Right lung (tissue), 5 donors: Measurements from ENCODE around the gene FGF9. TPM values are rescaled to one million over a fixed set of nuclear protein-coding genes. Genes with fewer than 3 reads are reported as not detected.

Experiments
- DNase-seq, 2 donors: peaks; one replicate each; pipeline ENCODE4 v3.0.0-alpha.2; 2013
- polyA plus RNA-seq, 5 donors: library from polyadenylated mRNA; unstranded; fragments of 120-200 nt; gene quantifications; one replicate each; pipeline versions ENCODE4 v1.2.1 to v1.2.3, GENCODE V29; 2013; ENCODE audit warnings: inconsistent platforms in 1 of 5, low replicate concordance in 1 of 5; ENCODE audit not compliant: insufficient read length in 5 of 5, insufficient read depth in 1 of 5

Gene FGF9
- polyA plus RNA-seq, 5 donors: 14.1 to 34.5 (median 21.8) TPM

GRCh38 chr13:21753117-21753729 is 82.3 kb downstream of the FGF9 start:
- no peak for DNase-seq

Other genes starting within 250 kb of the FGF9 start
- gene ZDHHC20, start 211.8 kb upstream of the FGF9 start, polyA plus RNA-seq: 100 to 1,000 TPM in 4 of 5 donors, 10 to 100 TPM in 1; 67.1 to 139 (median 111) TPM
- 10 to 100 TPM; 74.6 to 93.8 (median 78.8) TPM for gene MICU2, start 66.9 kb upstream of the FGF9 start, polyA plus RNA-seq